GM18498 (cell line): ENCODE results near the gene TUBB2A.
"Not testable (repeated sequence)": the region's sequence is repeated elsewhere in the genome, so short reads cannot be mapped to it uniquely, and the experiment has no call there.

Experiments
- ATAC-seq: cut with Tn5 transposase; IDR thresholded peaks from one replicate; pipeline ENCODE4 v1.9.1; 2021; ENCODE audit warnings: mild to moderate bottlenecking, moderate library complexity; ENCODE audit not compliant: unreplicated experiment

Gene TUBB2A

DNA sequence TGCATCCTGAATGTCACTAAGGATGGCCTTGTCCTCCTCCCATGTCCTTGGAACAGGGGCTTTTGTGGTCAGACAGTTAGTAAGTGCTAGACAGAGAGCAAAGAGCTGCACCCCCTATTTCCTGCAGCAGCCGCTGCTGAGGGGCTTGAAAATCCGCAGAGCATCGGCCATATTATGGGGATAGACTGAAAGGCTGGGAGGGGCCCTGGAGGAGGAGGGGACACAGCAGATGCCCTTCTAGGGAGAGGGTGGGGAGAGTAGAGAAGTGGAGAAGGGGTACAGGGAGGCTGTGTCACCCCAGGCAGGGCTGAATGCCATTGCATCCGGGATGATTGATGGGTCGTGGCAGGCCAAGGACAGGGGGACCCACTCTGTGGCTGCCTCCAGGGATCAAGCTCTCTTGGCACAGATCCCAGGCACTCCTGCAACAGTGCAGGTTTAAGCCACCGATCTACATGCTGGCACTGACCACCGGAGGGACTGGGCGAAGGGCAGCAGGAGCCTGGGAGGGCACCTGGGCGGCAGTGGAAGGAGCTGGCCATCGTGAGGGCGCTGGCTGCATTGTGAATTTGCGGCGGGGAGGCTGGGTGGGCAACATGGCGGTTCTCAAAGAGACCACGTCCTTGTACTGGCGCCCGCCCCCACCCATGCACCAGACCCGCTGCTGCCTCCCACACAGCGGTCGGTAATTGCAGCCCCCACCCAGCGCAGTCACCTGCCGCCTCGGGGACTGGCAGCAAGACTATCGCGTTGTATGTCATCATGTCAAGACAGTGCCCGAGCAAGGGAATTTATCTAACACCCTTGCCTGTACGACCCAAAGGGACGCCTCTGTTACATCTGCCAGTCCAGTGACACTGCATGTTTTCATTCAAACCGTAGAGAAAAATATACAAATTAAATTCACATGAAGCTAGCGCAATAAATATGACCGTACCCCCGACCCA, 887 bp downstream of the TUBB2A start:
- ATAC-seq = not testable (repeated sequence)

DNA sequence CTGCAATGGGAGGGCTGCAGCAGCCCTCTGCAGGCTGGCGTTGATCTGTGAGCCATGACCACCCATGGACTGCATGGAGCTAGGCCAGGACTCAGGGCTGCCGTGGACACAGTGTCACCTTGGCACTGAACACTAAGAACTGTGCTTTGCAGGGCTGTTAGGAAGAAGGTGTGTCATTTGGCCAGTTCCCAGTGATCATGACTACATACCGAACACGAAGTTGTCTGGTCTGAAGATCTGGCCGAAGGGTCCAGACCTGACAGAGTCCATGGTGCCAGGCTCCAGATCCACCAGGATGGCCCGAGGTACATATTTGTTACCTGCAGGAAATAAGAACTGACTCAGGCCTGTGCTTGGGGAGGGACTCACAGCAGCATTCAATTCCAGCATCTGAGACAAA, 1.9 kb downstream of the TUBB2A start:
- not testable (repeated sequence) for ATAC-seq

DNA sequence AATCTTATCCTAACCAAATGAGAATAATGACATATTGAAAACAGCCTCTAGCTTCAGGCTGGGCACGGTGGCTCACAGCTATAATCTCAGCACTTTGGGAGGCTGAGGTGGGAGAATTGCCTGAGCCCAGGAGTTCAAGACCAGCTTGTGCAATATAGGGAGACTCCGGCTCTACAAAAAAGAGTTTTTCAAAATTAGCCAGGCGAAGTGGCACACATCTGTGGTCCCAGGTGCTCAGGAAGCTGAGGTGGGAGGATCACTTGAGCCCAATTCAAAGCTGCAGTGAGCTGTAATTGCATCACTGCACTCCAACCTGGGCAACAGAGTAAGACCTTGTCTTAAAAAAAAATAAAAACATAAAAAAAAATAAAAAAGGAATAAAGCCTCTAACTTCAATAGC, 4.7 kb downstream of the TUBB2A start:
- no peak for ATAC-seq

DNA sequence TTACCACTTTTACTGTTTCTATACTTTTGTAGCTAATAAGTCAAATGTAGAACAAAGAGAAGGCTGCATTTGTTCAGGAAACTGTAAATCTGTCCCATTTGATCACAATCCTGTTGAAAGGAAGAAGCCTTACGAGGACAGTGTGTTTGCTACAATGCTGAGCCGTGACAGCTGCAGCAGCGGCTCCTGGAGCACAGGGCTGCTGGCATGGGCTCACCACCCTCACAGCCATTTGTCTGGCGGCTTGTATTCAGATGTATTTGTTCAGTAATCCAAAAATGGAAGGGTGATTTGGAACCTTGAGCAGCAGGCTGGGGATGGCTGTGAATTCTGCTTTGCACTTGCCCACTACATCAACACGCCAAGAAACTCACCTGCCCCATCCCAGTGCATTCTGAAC, 5.7 kb downstream of the TUBB2A start:
- ATAC-seq = no peak

DNA sequence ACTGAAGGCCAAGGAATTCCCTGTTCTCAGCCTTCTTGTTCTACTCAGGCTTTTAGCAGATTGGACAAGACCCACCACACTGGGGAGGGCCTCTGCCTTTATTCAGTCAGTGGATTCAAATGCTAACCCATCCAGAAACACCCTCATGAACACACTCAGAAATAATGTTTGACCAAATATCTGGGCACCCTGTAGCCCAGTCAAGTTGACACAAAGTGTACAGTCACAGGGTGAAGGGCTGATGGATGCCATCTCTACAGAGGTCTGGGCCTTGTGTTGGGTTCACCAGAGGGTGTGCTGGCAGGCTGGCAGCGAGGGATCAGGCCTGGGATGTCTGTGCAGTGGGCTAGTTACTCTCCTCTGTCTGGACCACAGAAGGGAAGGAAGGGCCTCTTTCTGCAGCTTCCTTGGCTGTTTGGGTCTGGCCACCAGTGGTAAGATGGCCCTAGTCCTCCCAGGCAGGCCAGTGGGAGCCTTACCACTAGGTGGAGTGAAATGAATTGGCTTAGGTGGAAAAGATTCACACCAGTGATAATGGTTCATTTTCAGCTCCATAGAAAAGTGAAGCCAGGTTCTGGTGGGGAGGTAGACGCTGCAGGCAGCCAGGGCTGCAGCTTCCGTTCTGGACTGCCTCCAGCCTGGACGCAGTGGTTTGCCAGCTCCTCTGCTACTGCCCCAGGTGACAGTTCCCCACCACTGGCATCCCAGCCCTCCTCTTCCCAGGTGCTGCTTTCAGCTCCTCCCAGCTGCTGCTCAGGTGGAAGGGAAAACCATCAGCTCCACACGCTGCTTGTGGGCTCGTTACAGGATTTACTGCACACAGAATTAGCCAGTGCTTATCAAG, 9.2 kb downstream of the TUBB2A start:
- ATAC-seq = no peak

DNA sequence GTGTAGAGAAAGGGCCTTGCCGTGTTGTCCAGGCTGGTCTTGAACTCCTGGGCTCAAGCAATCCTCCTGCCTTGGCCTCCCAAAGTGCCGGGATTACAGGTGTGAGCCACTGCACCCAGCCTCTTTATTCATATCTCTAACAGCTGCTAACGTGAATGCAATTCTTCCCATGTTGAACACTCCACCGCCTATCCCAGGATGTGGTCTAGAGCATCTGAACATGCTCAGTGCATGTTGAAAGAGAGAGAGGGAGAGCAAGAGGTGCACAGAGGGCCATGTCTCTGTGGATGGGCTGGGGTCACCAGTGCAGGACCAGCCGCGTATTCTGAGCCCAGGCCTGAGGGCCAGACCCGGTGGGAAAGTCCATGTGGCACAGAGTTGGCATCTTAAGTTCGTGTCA, 12.8 kb downstream of the TUBB2A start:
- no peak for ATAC-seq

DNA sequence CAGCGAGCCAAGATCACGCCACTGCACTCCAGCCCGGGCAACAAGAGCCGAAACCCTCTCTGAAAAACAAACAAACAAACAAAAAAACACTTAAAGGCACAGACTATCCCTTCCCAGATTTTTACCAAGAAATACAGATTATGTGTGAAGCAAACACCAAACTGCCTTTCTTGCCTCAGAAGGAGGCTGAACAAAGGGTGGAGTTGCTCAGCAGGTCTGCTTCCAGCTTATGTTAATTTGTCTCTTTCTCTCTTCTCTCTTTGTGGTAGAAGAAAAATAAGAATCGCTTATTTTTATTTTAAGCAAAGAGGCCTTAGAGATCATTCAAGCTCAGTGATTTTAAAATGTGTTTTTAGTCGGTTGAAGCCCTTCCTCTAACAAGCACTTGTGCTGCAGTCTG, 14.2 kb downstream of the TUBB2A start:
- ATAC-seq = no peak

DNA sequence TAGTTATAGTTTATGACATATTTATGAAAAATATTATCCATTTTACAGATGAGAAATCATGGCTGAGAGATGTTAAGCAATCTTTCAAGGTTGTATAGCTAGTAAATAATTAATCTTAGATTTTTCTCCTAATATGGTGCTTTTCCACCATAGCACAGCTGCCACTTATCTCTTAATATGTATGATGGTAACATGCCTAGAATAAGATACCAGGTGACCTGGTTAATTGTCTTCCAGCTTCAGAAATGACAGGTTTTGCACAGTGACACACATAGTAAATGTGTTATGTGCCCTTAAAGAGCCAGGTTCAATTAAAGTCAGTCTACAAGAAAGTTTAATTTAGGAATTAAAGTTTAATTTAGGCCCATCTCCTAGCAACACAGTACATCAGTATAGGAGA, 14.8 kb downstream of the TUBB2A start:
- no peak for ATAC-seq

DNA sequence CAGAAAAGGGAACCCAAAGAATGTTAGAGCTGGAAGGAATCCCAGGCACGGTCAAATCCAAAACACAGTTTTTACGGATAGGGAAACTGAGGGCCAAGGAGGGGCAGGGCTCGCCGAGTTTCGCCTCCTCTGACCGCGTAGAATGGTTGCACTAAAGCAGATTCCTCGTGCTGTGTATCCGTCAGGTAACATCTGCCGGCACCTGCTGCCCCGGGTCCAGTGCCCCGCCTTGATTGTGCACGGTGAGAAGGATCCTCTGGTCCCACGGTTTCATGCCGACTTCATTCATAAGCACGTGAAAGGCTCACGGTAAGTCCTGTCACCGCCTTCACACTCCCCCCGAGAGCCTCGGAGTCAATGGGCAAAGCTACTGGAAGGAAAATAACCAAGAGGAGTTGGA, 17.1 kb downstream of the TUBB2A start:
- no peak for ATAC-seq

DNA sequence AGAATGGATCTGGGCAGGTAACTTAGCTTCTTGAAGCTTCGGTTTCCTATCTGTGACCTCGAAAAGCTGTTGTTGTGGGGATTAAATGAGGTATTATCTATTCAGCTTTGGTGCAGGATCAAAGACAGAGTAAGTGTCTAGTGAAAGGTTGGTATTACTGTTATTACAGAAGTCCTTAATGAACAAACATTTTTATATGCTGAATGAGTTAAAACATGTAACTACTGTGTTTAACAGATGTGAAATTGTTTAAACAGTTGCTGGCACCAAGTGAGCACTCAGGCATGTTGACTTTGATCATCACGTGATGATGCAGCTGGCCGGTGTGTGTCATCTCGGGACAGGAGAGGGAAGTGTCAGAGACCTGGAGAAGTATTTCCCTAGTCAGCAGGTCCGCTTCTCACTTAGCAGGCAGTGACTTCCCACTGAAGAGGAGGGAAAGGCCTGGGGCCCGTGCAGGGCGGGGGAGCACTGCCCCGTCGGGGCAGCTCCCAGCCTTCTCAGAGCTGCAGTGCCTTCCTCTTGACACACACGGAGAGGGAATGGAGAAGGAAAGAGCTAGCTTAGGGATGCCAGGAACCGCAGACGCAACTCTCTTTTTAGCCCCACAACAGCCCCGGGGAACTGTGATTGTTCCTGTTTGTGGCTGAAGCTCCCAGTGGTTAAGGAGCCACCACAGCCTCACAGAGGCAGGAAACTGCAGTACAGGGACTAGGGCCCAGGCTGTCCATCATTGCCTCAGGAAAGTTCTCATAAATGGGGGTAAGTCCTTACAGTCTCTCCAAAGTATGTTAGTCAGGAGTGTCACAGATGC, 18.0 kb downstream of the TUBB2A start:
- ATAC-seq = no peak

DNA sequence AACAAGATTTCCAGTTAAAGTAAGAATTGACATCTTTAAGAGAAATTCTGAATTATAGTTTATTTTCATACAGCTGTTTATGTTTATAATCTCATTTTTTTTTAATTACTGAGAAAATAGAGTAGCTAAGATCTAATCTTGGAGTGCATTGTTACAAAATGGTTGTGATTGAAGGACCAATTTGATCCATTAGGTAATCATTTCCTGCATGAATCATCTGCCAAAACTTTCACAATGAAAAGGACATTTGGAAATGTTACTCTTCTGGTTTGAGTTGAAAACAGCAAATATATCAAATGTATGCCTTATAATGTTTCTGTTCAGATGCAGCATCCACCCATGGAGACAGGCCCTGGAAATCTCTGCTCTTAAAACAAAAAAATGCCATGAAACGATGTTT, 19.0 kb downstream of the TUBB2A start:
- ATAC-seq = no peak

DNA sequence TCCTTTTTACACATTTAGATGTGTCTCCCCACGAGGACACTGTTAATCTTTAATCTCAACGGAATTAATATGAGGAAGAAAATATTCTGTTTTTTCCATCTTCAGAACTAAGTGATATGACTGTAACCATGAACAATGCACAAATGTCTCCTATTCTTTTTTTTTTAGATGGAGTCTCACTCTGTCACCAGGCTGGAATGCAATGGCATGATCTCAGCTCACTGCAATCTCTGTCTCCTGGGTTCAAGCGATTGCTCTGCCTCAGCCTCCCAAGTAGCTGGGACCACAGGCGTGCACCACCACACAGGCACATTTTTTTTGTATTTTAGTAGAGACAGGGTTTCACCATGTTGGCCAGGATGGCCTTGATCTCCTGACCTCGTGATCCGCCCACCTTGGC, 19.5 kb downstream of the TUBB2A start:
- not testable (repeated sequence) for ATAC-seq

DNA sequence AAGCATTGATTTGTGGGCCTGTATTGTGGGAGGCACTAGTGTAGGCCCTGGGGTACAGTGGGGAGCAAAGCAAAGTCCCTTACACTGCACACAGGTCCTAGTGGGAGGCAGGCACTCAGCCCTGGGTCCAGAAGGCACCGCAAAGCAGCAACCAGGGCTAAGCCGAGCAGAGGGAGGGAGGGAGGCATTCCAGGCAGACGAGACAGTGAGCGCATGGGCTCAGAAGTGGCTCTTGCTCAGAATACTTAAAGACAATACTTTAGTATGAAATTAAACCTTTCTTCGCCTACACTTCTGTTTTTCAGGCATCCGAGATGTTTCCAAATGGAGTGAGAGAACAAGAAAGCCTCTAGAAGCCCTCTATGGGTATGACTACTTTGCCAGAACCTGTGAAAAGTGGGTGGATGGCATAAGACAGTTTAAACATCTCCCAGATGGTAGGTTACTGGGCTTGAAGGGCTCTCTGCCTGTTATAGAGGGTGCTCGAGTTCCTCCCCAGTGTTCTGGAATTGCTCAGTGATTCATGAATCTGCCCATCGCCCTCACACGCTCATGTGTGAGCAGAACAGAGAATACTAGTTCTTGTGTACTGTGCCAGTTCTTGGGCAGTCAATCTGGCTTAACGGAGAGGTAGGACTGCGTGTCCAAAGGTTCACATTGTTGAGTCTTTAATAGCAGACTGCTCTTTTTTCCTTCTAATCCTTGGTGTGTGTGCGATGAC, 20.1 kb downstream of the TUBB2A start:
- ATAC-seq = no peak

DNA sequence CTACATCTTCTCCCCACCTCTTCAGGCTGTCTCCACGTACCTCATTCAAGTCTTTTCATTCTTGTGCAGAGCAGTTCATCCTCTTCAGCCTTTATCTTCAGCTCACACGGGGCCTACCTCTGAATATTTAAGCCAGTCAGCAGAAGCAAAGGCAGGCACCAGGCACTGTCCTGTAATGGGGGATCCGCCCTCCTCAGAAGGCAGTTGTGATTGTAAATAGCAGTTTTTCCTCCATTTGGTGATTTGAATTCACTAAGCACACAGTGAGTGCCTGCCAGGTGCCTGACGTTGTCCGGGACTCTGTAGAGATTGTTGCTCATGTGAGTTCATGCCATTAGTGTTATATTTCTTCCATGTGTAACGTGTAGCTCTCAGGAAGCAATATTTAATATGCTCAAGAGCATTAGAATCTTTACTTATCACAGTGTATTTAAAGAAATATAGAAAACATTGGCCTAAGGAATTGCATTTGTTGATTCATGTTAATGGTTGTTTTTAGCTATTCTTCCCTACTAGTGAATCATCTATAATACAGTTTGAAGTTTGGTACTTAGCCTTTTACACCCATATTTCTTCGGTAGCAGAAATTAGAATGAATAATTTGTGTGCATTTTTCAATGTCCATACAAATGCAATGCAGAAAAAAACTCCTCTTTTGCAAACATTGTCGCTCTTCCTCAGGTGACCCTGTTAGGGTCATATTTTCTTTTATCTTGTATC, 20.9 kb downstream of the TUBB2A start:
- ATAC-seq = no peak

DNA sequence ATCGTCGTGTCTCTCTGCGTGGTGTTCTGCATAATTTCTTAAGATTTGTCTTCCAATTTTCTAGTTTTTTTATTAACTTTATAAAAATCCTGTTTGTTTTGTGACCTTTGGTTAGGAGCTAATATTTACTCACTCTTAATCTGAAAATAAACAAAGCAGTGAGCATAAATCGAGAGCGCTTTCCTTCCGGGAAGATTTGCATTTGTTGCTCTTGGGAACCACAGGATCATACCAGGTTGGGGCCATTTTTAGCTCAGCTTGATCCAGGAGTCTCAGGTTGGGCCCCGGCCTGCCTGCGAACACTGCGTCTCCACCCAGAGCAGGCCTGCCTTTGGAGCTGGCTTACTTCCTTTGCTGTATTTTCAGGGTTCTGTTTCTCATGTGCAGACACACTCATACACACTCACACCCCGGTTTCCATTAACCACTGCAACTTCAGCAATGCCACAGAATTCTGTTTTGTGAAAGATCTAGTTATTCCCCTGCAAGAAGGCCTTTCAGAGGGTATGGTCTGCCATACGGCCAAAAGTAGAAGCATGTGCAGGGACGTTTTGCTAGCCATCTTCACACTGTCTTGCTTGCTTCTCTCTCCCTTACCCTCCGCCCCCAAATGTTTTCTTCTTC, 21.6 kb downstream of the TUBB2A start:
- ATAC-seq = no peak

DNA sequence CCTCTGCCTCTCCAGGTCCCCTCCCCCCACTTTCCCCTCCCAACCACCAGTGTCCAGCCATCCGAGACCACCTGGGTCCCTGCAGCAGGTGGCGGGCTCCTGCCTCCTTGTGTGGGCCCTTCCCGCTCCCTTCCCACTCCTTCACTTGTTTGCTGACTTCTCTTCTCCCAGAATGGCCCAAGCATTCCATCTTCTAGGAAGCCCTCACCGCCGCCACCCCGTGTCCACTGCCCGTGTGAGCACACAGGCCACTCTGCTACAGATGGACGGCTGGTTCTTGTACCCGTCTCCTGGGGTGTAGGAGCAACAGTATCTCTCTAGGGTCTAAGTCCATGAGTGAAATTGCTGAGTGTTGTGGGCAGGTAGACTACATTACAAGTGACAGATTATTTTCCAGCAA, 23.8 kb downstream of the TUBB2A start:
- ATAC-seq = no peak

DNA sequence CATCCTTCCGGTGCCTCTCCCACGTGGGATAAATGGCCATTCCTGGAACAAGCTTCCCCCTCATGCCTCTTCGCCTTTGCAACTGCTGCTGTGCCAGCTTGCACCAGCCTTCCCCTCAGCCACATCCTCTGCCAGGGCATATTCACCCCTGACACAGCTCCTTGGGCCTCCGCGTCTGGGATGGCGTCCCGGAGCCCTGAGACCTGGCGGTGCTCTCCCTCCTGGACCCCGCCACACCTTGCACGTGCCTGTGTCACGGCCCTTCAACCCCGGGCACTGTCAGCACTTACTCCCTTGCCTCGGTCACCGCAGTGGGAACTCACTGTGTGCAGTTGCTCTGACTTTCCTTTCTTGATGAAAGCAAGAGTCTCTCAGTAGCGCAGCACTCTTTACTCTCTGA, 25.6 kb downstream of the TUBB2A start:
- no peak for ATAC-seq

DNA sequence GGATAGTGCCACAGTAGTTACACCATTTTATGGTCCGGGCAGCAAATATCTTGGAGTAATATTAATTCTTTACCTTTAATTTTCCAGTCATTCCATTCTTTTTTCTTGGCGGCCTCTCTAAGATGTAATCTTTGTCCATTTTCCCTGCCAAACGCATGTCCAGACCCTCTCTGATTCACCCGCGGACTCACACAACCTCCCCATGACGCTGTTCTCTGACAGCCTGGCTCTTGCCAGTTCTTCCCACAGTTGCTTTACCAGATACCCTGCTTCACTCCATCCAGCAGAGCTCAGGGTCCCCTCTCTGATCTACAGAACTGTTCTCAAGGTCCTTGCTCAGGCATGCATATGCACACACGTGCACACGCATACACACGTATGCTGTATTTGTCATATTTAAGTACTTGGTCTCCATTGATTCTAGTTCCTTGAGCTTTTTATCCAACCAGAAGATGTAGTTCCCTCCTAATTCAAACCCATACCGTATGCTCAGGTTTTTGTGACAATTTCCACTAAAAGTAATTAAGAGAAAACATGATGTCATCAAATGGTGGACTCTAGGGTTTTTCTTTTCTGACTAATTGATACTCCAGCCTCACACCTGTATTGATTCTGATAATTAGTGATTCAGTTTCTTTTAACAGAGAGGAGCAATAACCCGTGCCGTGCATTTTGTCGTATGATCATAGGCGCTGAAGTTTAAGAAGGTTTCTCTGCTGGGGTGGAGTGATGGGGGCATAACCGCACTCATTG, 28.8 kb downstream of the TUBB2A start:
- ATAC-seq = no peak

DNA sequence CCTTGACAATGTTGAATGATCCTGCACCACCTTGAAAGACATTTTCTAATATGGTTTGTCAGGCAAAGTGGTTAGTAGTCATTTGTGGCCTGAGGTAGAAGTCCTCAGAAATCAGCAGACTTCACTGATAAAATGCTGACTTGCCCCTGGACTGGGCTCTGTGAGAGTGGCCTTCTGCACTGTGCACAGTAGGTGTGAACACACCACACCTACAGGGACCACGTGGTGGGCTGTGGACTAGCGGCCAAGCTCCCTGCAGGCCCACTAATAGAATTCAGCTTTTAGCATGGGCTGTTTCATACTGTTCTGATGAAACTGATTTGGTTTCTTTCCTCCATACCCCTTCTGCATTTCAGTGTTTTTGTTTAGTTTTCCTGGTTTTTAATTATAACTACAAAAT, 31.5 kb downstream of the TUBB2A start:
- ATAC-seq = no peak
